NT2/D1 (cell line): ENCODE measurements around the gene SSR2.

Experiments
- DNase-seq: peaks from one replicate; pipeline ENCODE4 v3.0.0-alpha.2; 2011; ENCODE audit warnings: low read depth, low spot score
- H3K27me3 ChIP-seq: 2 replicates; pipeline ENCODE4 v1.6.0; 2011; ENCODE audit warnings: mild to moderate bottlenecking; ENCODE audit not compliant: insufficient read length, insufficient read depth
- H3K36me3 ChIP-seq: 2 replicates; pipeline ENCODE4 v1.6.1; 2011; ENCODE audit warnings: mild to moderate bottlenecking, low read length, mixed read lengths; ENCODE audit not compliant: insufficient read depth, insufficient read length
- H3K4me1 ChIP-seq: 2 replicates; pipeline ENCODE4 v1.5.1; 2011; ENCODE audit not compliant: insufficient read depth, insufficient read length
- H3K4me3 ChIP-seq: 2 replicates; pipeline ENCODE4 v1.5.1; 2011; ENCODE audit warnings: low read depth; ENCODE audit not compliant: insufficient read length
- H3K9ac ChIP-seq: 2 replicates; pipeline ENCODE4 v1.6.0; 2011; ENCODE audit warnings: low read depth; ENCODE audit not compliant: insufficient read length
- H3K9me3 ChIP-seq: 2 replicates; pipeline ENCODE4 v1.5.1; 2011; ENCODE audit warnings: mild to moderate bottlenecking, low read length; ENCODE audit not compliant: insufficient read depth
- SUZ12 ChIP-seq: IDR thresholded peaks from 2 replicates; pipeline ENCODE4 v1.6.1; 2011; ENCODE audit not compliant: insufficient read length, insufficient read depth; ENCODE audit errors: extremely low read depth
- YY1 ChIP-seq: IDR thresholded peaks from 2 replicates; pipeline ENCODE4 v1.6.1; 2011; ENCODE audit not compliant: insufficient read length, insufficient read depth
- ZNF274 ChIP-seq: IDR thresholded peaks from 2 replicates; pipeline ENCODE4 v1.6.1; 2011; ENCODE audit warnings: mild to moderate bottlenecking, low read depth, low read length

SSR2 gene

GRCh38 chr1:155961937-155962336 is 58.8 kb downstream of the SSR2 start:
- Histone ChIP-seq H3K27me3 (no peaks in the 10 kb centered on the region), H3K36me3 (peaks cover 90% of the 10 kb centered on the region), H3K9me3 (no peaks in the 10 kb centered on the region), H3K4me1 (peaks cover 16% of the 10 kb centered on the region), H3K9ac (no peak overlapping the region), H3K4me3 (no peak overlapping the region)
- no peak for DNase-seq
- no peak for TF ChIP-seq YY1

GRCh38 chr1:155960081-155960745 is 60.5 kb downstream of the SSR2 start:
- Histone ChIP-seq H3K9me3 (no peaks in the 10 kb centered on the region), H3K27me3 (no peaks in the 10 kb centered on the region), H3K9ac (no peak overlapping the region), H3K4me1 (peaks cover 16% of the 10 kb centered on the region), H3K4me3 (no peak overlapping the region), H3K36me3 (peaks cover 85% of the 10 kb centered on the region)
- DNase-seq = no peak
- TF ChIP-seq SUZ12 (no peak), YY1 (no peak), ZNF274 (no peak)
